ENCODE results near the gene UGT1A9. TPM values are rescaled to one million over a fixed set of nuclear protein-coding genes. Genes with fewer than 3 reads are reported as not detected.

UGT1A9 gene
- total and polyA plus RNA-seq, 10 of the 15 experiments (the other 5 are each of a cell fraction or from before 2014, with no cell fraction given): 0.07 TPM; not detected in 9

DNA sequence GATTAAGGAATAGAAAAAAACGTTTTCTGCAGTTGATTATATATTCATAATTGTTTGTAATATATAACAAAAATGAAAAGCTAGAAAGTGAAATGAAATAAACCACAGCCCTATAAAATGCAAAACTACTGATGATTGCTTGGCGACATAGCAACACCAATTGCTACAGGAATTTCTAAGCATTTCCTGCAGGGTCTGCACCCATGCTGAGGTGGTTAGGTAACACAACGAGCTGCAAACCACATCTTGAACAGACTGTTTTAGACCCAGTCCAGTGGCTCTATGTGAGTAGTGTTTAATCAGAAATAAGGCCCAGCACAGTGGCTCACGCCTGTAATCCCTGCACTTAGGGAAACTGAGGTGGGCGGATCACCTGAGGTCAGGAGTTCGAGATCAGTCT lies 17.2 kb upstream of the UGT1A9 start:
- no peak for DNase-seq (ENCODE audit: low read depth, low spot score)
- Histone ChIP-seq H3K9me3 (replicated peaks; ENCODE audit: control insufficient read depth, insufficient read depth, low read length) (peaks cover 2% of the 10 kb centered on the region; the same call in 1 of the 3 replicates), H3K4me2 (ENCODE audit: control insufficient read depth, insufficient read depth) (no peak overlapping the region), H3K79me2 (ENCODE audit: control insufficient read depth, insufficient read depth, low read length) (no peaks in the 10 kb centered on the region), H3K36me3 (ENCODE audit: control insufficient read depth in 2 of 2, insufficient read depth in 2 of 2, low read length in 1 of 2) (no peaks in the 10 kb centered on the region), H3K4me3 (no peak overlapping the region), H3K27ac (ENCODE audit: control insufficient read depth, insufficient read depth) (no peak overlapping the region), H3K9ac (ENCODE audit: control insufficient read depth, insufficient read depth, low read length) (no peak overlapping the region), H2AFZ (ENCODE audit: control insufficient read depth, low read depth, low read length) (no peak overlapping the region), H3K27me3 (replicated peaks in 1 of 2; ENCODE audit: control insufficient read depth in 2 of 2, insufficient read depth in 2 of 2, low read length in 1 of 2) (no peaks in the 10 kb centered on the region), H3K4me1 (ENCODE audit: control insufficient read depth, insufficient read depth, low read length) (no peaks in the 10 kb centered on the region), H4K20me1 (ENCODE audit: control insufficient read depth, insufficient read depth) (no peaks in the 10 kb centered on the region)
- ChIA-PET RAD21 (ENCODE audit: unreplicated experiment) (no interaction called here), POLR2A (no interaction called here), SMC1A (ENCODE audit: uncharacterized antibody, unreplicated experiment) (interaction anchor here (1.3 kb wide), 1 partner anchor 44 kb away, joined by 3 read pairs; no protein-coding TSS in a partner anchor), CTCF (no interaction called here)
- WGBS (ENCODE audit: insufficient coverage, insufficient replicate concordance, low lambda C conversion rate, missing lambda C conversion rate): 30% methylated on average over 6 of the region's 6 CpGs
- in situ Hi-C loops (cut with MboI) (no loop called here), intact Hi-C loops (cut with micrococcal nuclease; ENCODE audit: unreplicated experiment) (no loop called here)
- no peak for FAIRE-seq
- ATAC-seq: no peak
- TF ChIP-seq PAX8 (IDR thresholded peaks at IDR 0.05): no peak
- TF ChIP-seq, protein P1, sequence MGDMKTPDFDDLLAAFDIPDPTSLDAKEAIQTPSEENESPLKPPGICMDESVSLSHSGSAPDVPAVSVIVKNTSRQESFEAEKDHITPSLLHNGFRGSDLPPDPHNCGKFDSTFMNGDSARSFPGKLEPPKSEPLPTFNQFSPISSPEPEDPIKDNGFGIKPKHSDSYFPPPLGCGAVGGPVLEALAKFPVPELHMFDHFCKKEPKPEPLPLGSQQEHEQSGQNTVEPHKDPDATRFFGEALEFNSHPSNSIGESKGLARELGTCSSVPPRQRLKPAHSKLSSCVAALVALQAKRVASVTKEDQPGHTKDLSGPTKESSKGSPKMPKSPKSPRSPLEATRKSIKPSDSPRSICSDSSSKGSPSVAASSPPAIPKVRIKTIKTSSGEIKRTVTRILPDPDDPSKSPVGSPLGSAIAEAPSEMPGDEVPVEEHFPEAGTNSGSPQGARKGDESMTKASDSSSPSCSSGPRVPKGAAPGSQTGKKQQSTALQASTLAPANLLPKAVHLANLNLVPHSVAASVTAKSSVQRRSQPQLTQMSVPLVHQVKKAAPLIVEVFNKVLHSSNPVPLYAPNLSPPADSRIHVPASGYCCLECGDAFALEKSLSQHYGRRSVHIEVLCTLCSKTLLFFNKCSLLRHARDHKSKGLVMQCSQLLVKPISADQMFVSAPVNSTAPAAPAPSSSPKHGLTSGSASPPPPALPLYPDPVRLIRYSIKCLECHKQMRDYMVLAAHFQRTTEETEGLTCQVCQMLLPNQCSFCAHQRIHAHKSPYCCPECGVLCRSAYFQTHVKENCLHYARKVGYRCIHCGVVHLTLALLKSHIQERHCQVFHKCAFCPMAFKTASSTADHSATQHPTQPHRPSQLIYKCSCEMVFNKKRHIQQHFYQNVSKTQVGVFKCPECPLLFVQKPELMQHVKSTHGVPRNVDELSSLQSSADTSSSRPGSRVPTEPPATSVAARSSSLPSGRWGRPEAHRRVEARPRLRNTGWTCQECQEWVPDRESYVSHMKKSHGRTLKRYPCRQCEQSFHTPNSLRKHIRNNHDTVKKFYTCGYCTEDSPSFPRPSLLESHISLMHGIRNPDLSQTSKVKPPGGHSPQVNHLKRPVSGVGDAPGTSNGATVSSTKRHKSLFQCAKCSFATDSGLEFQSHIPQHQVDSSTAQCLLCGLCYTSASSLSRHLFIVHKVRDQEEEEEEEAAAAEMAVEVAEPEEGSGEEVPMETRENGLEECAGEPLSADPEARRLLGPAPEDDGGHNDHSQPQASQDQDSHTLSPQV (IDR thresholded peaks at IDR 0.05): no peak
- TF ChIP-seq FOXM1 (IDR thresholded peaks at IDR 0.05; ENCODE audit: low read depth, low read length): no peak
- no peak for TF ChIP-seq RAD51 (IDR thresholded peaks at IDR 0.05)
- no peak for TF ChIP-seq ATF7 (IDR thresholded peaks at IDR 0.05; ENCODE audit: low read depth)
- TF ChIP-seq, protein P2, sequence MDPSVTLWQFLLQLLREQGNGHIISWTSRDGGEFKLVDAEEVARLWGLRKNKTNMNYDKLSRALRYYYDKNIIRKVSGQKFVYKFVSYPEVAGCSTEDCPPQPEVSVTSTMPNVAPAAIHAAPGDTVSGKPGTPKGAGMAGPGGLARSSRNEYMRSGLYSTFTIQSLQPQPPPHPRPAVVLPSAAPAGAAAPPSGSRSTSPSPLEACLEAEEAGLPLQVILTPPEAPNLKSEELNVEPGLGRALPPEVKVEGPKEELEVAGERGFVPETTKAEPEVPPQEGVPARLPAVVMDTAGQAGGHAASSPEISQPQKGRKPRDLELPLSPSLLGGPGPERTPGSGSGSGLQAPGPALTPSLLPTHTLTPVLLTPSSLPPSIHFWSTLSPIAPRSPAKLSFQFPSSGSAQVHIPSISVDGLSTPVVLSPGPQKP (IDR thresholded peaks at IDR 0.05; ENCODE audit: low read depth, low read length): no peak
- TF ChIP-seq ESRRA (IDR thresholded peaks at IDR 0.05; ENCODE audit: low read length): no peak
- no peak for TF ChIP-seq MXI1 (IDR thresholded peaks at IDR 0.05; ENCODE audit: low read depth, low read length)
- TF ChIP-seq STAT3 (IDR thresholded peaks at IDR 0.05; ENCODE audit: low read depth, low read length): no peak
- TF ChIP-seq, protein P3, sequence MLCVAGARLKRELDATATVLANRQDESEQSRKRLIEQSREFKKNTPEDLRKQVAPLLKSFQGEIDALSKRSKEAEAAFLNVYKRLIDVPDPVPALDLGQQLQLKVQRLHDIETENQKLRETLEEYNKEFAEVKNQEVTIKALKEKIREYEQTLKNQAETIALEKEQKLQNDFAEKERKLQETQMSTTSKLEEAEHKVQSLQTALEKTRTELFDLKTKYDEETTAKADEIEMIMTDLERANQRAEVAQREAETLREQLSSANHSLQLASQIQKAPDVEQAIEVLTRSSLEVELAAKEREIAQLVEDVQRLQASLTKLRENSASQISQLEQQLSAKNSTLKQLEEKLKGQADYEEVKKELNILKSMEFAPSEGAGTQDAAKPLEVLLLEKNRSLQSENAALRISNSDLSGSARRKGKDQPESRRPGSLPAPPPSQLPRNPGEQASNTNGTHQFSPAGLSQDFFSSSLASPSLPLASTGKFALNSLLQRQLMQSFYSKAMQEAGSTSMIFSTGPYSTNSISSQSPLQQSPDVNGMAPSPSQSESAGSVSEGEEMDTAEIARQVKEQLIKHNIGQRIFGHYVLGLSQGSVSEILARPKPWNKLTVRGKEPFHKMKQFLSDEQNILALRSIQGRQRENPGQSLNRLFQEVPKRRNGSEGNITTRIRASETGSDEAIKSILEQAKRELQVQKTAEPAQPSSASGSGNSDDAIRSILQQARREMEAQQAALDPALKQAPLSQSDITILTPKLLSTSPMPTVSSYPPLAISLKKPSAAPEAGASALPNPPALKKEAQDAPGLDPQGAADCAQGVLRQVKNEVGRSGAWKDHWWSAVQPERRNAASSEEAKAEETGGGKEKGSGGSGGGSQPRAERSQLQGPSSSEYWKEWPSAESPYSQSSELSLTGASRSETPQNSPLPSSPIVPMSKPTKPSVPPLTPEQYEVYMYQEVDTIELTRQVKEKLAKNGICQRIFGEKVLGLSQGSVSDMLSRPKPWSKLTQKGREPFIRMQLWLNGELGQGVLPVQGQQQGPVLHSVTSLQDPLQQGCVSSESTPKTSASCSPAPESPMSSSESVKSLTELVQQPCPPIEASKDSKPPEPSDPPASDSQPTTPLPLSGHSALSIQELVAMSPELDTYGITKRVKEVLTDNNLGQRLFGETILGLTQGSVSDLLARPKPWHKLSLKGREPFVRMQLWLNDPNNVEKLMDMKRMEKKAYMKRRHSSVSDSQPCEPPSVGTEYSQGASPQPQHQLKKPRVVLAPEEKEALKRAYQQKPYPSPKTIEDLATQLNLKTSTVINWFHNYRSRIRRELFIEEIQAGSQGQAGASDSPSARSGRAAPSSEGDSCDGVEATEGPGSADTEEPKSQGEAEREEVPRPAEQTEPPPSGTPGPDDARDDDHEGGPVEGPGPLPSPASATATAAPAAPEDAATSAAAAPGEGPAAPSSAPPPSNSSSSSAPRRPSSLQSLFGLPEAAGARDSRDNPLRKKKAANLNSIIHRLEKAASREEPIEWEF (IDR thresholded peaks at IDR 0.05; ENCODE audit: insufficient replicate concordance, low read depth, low read length): no peak
- TF ChIP-seq, protein P4, sequence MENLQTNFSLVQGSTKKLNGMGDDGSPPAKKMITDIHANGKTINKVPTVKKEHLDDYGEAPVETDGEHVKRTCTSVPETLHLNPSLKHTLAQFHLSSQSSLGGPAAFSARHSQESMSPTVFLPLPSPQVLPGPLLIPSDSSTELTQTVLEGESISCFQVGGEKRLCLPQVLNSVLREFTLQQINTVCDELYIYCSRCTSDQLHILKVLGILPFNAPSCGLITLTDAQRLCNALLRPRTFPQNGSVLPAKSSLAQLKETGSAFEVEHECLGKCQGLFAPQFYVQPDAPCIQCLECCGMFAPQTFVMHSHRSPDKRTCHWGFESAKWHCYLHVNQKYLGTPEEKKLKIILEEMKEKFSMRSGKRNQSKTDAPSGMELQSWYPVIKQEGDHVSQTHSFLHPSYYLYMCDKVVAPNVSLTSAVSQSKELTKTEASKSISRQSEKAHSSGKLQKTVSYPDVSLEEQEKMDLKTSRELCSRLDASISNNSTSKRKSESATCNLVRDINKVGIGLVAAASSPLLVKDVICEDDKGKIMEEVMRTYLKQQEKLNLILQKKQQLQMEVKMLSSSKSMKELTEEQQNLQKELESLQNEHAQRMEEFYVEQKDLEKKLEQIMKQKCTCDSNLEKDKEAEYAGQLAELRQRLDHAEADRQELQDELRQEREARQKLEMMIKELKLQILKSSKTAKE (IDR thresholded peaks at IDR 0.05; ENCODE audit: low read depth, poor library complexity, severe bottlenecking): no peak
- no TSS peak for BruUV-seq (replicated peaks)
